HG03439 (cell line): ENCODE data around the gene CAMK1D.

ENCODE experiments used
- ATAC-seq: cut with Tn5 transposase; IDR thresholded peaks from one replicate; pipeline ENCODE4 v1.9.1; 2021; ENCODE audit warnings: mild to moderate bottlenecking, moderate library complexity; ENCODE audit not compliant: unreplicated experiment

CAMK1D gene

GRCh38 chr10:12510984-12511383 lies 161.6 kb downstream of the CAMK1D start:
- ATAC-seq = no peak

- ATAC-seq = no peak
Measured at GRCh38 chr10:12511651-12512050, 162.3 kb downstream of the CAMK1D start.

GRCh38 chr10:12512332-12513002 lies 163.1 kb downstream of the CAMK1D start:
- no peak for ATAC-seq

GRCh38 chr10:12513003-12513365 lies 163.6 kb downstream of the CAMK1D start:
- no peak for ATAC-seq

GRCh38 chr10:12513775-12514673 lies 164.7 kb downstream of the CAMK1D start:
- no peak for ATAC-seq

GRCh38 chr10:12518024-12518423 lies 168.7 kb downstream of the CAMK1D start:
- ATAC-seq = no peak

- no peak for ATAC-seq
Measured at GRCh38 chr10:12521423-12521822, 172.1 kb downstream of the CAMK1D start.

GRCh38 chr10:12526311-12526710 lies 177.0 kb downstream of the CAMK1D start:
- no peak for ATAC-seq

- no peak for ATAC-seq
Measured at GRCh38 chr10:12529976-12530375, 180.6 kb downstream of the CAMK1D start.

- no peak for ATAC-seq
Measured at GRCh38 chr10:12531305-12532220, 182.2 kb downstream of the CAMK1D start.

- no peak for ATAC-seq
Measured at GRCh38 chr10:12533151-12533550, 183.8 kb downstream of the CAMK1D start.

- ATAC-seq = no peak
Measured at GRCh38 chr10:12533723-12534122, 184.4 kb downstream of the CAMK1D start.

GRCh38 chr10:12534824-12535223 lies 185.5 kb downstream of the CAMK1D start:
- ATAC-seq = no peak

- no peak for ATAC-seq
Measured at GRCh38 chr10:12535656-12536055, 186.3 kb downstream of the CAMK1D start.

GRCh38 chr10:12538491-12538995 lies 189.2 kb downstream of the CAMK1D start:
- no peak for ATAC-seq

- ATAC-seq = no peak
Measured at GRCh38 chr10:12539350-12540164, 190.2 kb downstream of the CAMK1D start.

GRCh38 chr10:12540341-12540781 lies 191.0 kb downstream of the CAMK1D start:
- ATAC-seq = no peak

- no peak for ATAC-seq
Measured at GRCh38 chr10:12541446-12542067, 192.2 kb downstream of the CAMK1D start.

GRCh38 chr10:12542133-12542670 lies 192.9 kb downstream of the CAMK1D start:
- no peak for ATAC-seq
